K562 (cell line): ENCODE results near the gene MBNL2. TPM values are rescaled to one million over a fixed set of nuclear protein-coding genes. Genes with fewer than 3 reads are reported as not detected.

Experiments
- ATAC-seq: fragments of 200-7000 bp; cut with Tn5 transposase; 3 replicates; pipeline ENCODE4 v1.9.1; 2020; ENCODE audit warnings: moderate library complexity
- BruUV-seq: library from RNA; stranded (reverse); fragments of 400-500 nt; replicated peaks from 2 replicates; lab custom pipeline; 2021; lab: Mats Ljungman, UMichigan
- CTCF ChIA-PET: fragments of 300-600 bp; formaldehyde crosslinking; extraction: SDS; loops from one replicate; lab custom pipeline; 2021; ENCODE audit warnings: low intra/inter-chr PET ratio; lab: Yijun Ruan, JAX
- POLR2A ChIA-PET: fragments of 300-600, 350-650 bp; sonication (Branson Sonifier 250); formaldehyde crosslinking; extraction: SDS; loops from one replicate; lab custom pipeline; 2021; ENCODE audit warnings: antibody characterized with exemption, inconsistent platforms; lab: Yijun Ruan, JAX
- DNase-seq, 4 experiments: peaks; one replicate each; pipeline versions ENCODE4 v3.0.0 to v3.0.0-alpha.2; 2011 to 2018; ENCODE audit warnings: low spot score in 3 of 4, mixed read lengths in 3 of 4; ENCODE audit errors: extremely low read depth in 1 of 4
- FAIRE-seq: peaks from 2 replicates; lab custom pipeline; 2011; peaks lifted over from hg19 to GRCh38; lab: Jason Lieb, UNC
- H2AFZ ChIP-seq: 2 replicates; pipeline ENCODE4 v1.6.0; 2011; ENCODE audit warnings: low read depth, low read length, control low read depth, inconsistent platforms
- H3K27ac ChIP-seq: fragments of 200-600 bp; 3 replicates; pipeline ENCODE4 v1.8.0; 2011; ENCODE audit warnings: low read depth, mild to moderate bottlenecking, control low read depth, inconsistent platforms, low read length, moderate library complexity, mixed read lengths; ENCODE audit errors: extremely low read depth
- H3K27me3 ChIP-seq, 2 experiments: fragments of 300-600 bp in 1 of 2; 2 replicates in 1 of 2; 3 replicates in 1 of 2; pipeline versions ENCODE4 v1.6.0 to v1.8.0; 2011; ENCODE audit warnings: inconsistent platforms in 2 of 2, low read length in 2 of 2, mild to moderate bottlenecking in 1 of 2, mixed read lengths in 1 of 2, moderate library complexity in 1 of 2; ENCODE audit not compliant: control insufficient read depth in 2 of 2, insufficient read depth in 2 of 2
- H3K36me3 ChIP-seq: fragments of 300-600 bp; 3 replicates; pipeline ENCODE4 v1.8.0; 2011; ENCODE audit warnings: mild to moderate bottlenecking, low read length, inconsistent platforms; ENCODE audit not compliant: control insufficient read depth, insufficient read depth
- H3K4me1 ChIP-seq, 2 experiments: fragments of 200-600 bp in 1 of 2; replicated peaks in 1 of 2; 2 replicates in 1 of 2; 3 replicates in 1 of 2; pipeline versions ENCODE4 v1.5.1 to v1.8.0; 2011; ENCODE audit warnings: inconsistent platforms in 2 of 2, low read length in 2 of 2, mild to moderate bottlenecking in 1 of 2, mixed read lengths in 1 of 2, moderate library complexity in 1 of 2; ENCODE audit not compliant: control insufficient read depth in 2 of 2, insufficient read depth in 2 of 2
- H3K4me2 ChIP-seq: 2 replicates; pipeline ENCODE4 v1.6.1; 2011; ENCODE audit warnings: low read length, control low read depth, inconsistent platforms, mixed read lengths; ENCODE audit not compliant: insufficient read depth
- H3K4me3 ChIP-seq: fragments of 200-600 bp; sonication (generic), shearing (Covaris generic); 2 replicates; pipeline ENCODE4 v1.5.1; 2016; ENCODE audit warnings: control low read depth, inconsistent platforms
- H3K79me2 ChIP-seq: fragments of 200-600 bp; 3 replicates; pipeline ENCODE4 v1.8.0; 2011; ENCODE audit warnings: low read length, inconsistent platforms; ENCODE audit not compliant: control insufficient read depth, insufficient read depth
- H3K9ac ChIP-seq, 2 experiments: 2 replicates each; pipeline versions ENCODE4 v1.6.0 to v1.6.1; 2011; ENCODE audit warnings: low read depth in 2 of 2, low read length in 2 of 2, control low read depth in 1 of 2, inconsistent platforms in 1 of 2, mild to moderate bottlenecking in 1 of 2, mixed read lengths in 1 of 2; ENCODE audit not compliant: insufficient read depth in 1 of 2
- H3K9me1 ChIP-seq: one replicate; pipeline ENCODE4 v1.6.0; 2011; ENCODE audit warnings: inconsistent platforms, mild to moderate bottlenecking, low read length, moderate library complexity; ENCODE audit not compliant: control insufficient read depth, insufficient read depth
- H3K9me3 ChIP-seq: replicated peaks from 2 replicates; pipeline ENCODE4 v1.5.1; 2011; ENCODE audit warnings: low read depth, low read length, inconsistent platforms; ENCODE audit not compliant: control insufficient read depth, insufficient read depth
- H4K20me1 ChIP-seq: replicated peaks from 2 replicates; pipeline ENCODE4 v1.6.1; 2011; ENCODE audit warnings: low read length, inconsistent platforms, mixed read lengths; ENCODE audit not compliant: control insufficient read depth, insufficient read depth
- DIDO1 ChIP-seq: fragments of 450-650 bp; IDR thresholded peaks from 2 replicates; pipeline ENCODE4 v1.6.1; 2016; ENCODE audit warnings: low read depth, missing biosample characterization, missing genetic modification characterization
- DLX4 ChIP-seq: fragments of 250-450 bp; sonication (Bioruptor Pico); IDR thresholded peaks from 2 replicates; pipeline ENCODE4 v1.6.1; 2021; ENCODE audit warnings: mild to moderate bottlenecking
- FOSL1 ChIP-seq: fragments of 200-800 bp; sonication (Bioruptor generic); conservative IDR thresholded peaks from 2 replicates; pipeline ENCODE4 v1.6.1; 2016; ENCODE audit warnings: missing genetic modification characterization, missing compliant biosample characterization
- HNRNPK ChIP-seq: fragments of 200-400 bp; formaldehyde crosslinking; IDR thresholded peaks from one replicate; pipeline ENCODE4 v1.6.1; 2018; ENCODE audit warnings: mild to moderate bottlenecking, low read depth, low read length; ENCODE audit not compliant: poor library complexity, severe bottlenecking
- JUN ChIP-seq, 2 experiments: sonication (generic) in 1 of 2; formaldehyde crosslinking in 1 of 2; IDR thresholded peaks; 2 replicates each; pipeline versions ENCODE4 v1.6.1 to v1.8.0; 2012 to 2022; ENCODE audit warnings: borderline replicate concordance in 2 of 2, mild to moderate bottlenecking in 2 of 2, improper control_type of control experiment in 1 of 2, low read depth in 1 of 2, low read length in 1 of 2, missing genetic modification reagents in 1 of 2
- NFYB ChIP-seq: IDR thresholded peaks from 2 replicates; pipeline ENCODE4 v1.6.1; 2011; ENCODE audit warnings: mild to moderate bottlenecking, moderate library complexity; ENCODE audit not compliant: insufficient read length; ENCODE audit errors: extremely low read depth
- RUNX1 ChIP-seq: sonication (generic); IDR thresholded peaks from 2 replicates; pipeline ENCODE4 v1.6.1; 2016; ENCODE audit warnings: antibody characterized with exemption, low read depth
- SOX6 ChIP-seq: fragments of 450-650 bp; IDR thresholded peaks from 2 replicates; pipeline ENCODE4 v1.6.1; 2014; ENCODE audit warnings: mild to moderate bottlenecking
- TEAD1 ChIP-seq, 2 experiments: fragments of 450-650 bp in 1 of 2; sonication (generic) in 1 of 2; formaldehyde crosslinking; IDR thresholded peaks; 2 replicates each; pipeline versions ENCODE4 v1.4.0 to v1.8.0; 2020 to 2022; ENCODE audit warnings: mild to moderate bottlenecking in 2 of 2, missing genetic modification reagents in 1 of 2
- ZNF253 ChIP-seq: fragments of 250-450 bp; sonication (Bioruptor Pico); conservative IDR thresholded peaks from 2 replicates; pipeline ENCODE4 v1.6.1; 2021; ENCODE audit warnings: mild to moderate bottlenecking
- ZNF311 ChIP-seq: fragments of 250-450 bp; sonication (Bioruptor Pico); IDR thresholded peaks from 2 replicates; pipeline ENCODE4 v1.4.0; 2020; ENCODE audit warnings: mild to moderate bottlenecking, moderate library complexity
- WGBS: fragments of 100-300 bp; shearing (Covaris generic); methylation state at CpG from one replicate; pipeline ENCODE4 v1.1.6; 2016; ENCODE audit warnings: low coverage, mixed read lengths; ENCODE audit not compliant: insufficient coverage; ENCODE audit errors: missing lambda C conversion rate; 5-methylcytosine and 5-hydroxymethylcytosine counted together
- in situ Hi-C: fragments of 300-500 bp; cut with MboI; formaldehyde crosslinking; loops from 4 replicates; pipeline ENCODE4 v1.15.0; 2018; ENCODE audit warnings: inconsistent platforms, mixed read lengths
- intact Hi-C: fragments of 100-400 bp; cut with micrococcal nuclease; formaldehyde crosslinking; loops from 2 replicates; pipeline ENCODE4 v1.14.2; 2022
- polyA plus RNA-seq, 8 experiments: library from polyadenylated mRNA; depleted of rRNA in 4 of 8; stranded (reverse) in 5 of 8; unstranded in 3 of 8; fragments of >200 nt; fragmentation: Nextera tagmentation in 2 of 8; fragmentation: Illumina TruSeq in 1 of 8; extraction: Ambion mirVana in 2 of 8; extraction: Trizol in 1 of 8; gene quantifications; 2 replicates each; pipeline versions ENCODE4 v1.2.1 to v1.2.3, GENCODE V29; 2011 to 2014; ENCODE audit warnings: inconsistent platforms in 1 of 8, missing spikeins in 1 of 8
- total RNA-seq, 7 experiments: library from RNA; depleted of rRNA in 6 of 7; stranded (reverse); fragments of >200 nt in 6 of 7; fragmentation: Illumina TruSeq in 2 of 7; extraction: Trizol in 2 of 7; gene quantifications; 2 replicates each; pipeline versions ENCODE4 v1.2.1 to v1.2.3, GENCODE V29; 2011 to 2021; ENCODE audit warnings: low replicate concordance in 1 of 7
- TF ChIP-seq, protein P1 (sequence below), 2 experiments: IDR thresholded peaks; 2 replicates each; pipeline ENCODE4 v1.6.1; 2011; ENCODE audit warnings: borderline replicate concordance in 1 of 2, control low read depth in 1 of 2, low read depth in 1 of 2, low read length in 1 of 2, mild to moderate bottlenecking in 1 of 2, mixed read lengths in 1 of 2, moderate library complexity in 1 of 2; ENCODE audit not compliant: insufficient read depth in 1 of 2, insufficient read length in 1 of 2, poor library complexity in 1 of 2, severe bottlenecking in 1 of 2; ENCODE audit errors: extremely low read depth in 1 of 2

The MBNL2 gene
- total and polyA plus RNA-seq, 9 of the 15 experiments (the other 6 are each of a cell fraction or from before 2014, with no cell fraction given), result 7.0 to 24.8 (median 13.8) TPM

DNA sequence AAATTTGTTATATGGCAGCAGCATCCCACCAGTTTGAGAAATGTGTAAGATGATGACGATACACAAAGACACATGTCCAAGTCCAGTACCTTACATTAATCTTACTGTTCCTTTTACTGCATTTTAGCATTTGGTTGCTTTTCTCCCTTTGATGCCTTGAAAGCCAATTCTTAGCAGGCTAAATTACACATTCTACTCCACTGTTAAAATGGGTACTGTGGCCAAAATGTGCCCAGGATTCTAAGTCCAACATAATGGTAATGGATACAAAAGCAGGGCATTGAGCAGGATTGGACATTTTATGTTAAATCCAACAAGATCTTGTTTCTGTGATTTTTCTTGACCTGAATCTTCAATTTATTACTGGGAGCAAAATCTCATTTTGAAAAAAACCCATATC, 159.1 kb downstream of the MBNL2 start:
- Histone ChIP-seq H3K4me3 (no peak overlapping the region), H3K27ac (no peak overlapping the region), H3K9me3 (no peaks in the 10 kb centered on the region), H3K27me3 (no peaks in the 10 kb centered on the region), H2AFZ (no peak overlapping the region), H3K4me1 (no peaks in the 10 kb centered on the region), H3K4me2 (no peak overlapping the region), H4K20me1 (no peaks in the 10 kb centered on the region)
- no TSS peak for BruUV-seq
- ChIA-PET POLR2A (no interaction called here), CTCF (no interaction called here)
- in situ Hi-C loops (no loop called here), intact Hi-C loops (no loop called here)
- FAIRE-seq, result no peak
- DNase-seq, result no peak
- TF ChIP-seq RUNX1, result no peak
- TF ChIP-seq SOX6, result no peak
- no peak for TF ChIP-seq FOSL1 (tag)
- TF ChIP-seq HNRNPK, result no peak
- no peak for TF ChIP-seq NFYB
- TF ChIP-seq ZNF311 (CRISPR knock-in tag), result no peak
- TF ChIP-seq, protein P1, sequence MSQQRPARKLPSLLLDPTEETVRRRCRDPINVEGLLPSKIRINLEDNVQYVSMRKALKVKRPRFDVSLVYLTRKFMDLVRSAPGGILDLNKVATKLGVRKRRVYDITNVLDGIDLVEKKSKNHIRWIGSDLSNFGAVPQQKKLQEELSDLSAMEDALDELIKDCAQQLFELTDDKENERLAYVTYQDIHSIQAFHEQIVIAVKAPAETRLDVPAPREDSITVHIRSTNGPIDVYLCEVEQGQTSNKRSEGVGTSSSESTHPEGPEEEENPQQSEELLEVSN (IDR thresholded peaks at IDR 0.05; ENCODE audit: borderline replicate concordance in 1 of 2, extremely low read depth in 1 of 2, insufficient read depth in 1 of 2, insufficient read length in 1 of 2, low read depth in 1 of 2, low read length in 1 of 2, poor library complexity in 1 of 2, severe bottlenecking in 1 of 2), result no peak
- TF ChIP-seq JUN (IDR thresholded peaks at IDR 0.05; ENCODE audit: borderline replicate concordance, low read depth, low read length), result no peak
- no peak for TF ChIP-seq JUN (CRISPR knock-in tag; IDR thresholded peaks at IDR 0.05; ENCODE audit: borderline replicate concordance)
- no peak for TF ChIP-seq TEAD1 (CRISPR knock-in tag; IDR thresholded peaks at IDR 0.05)
- no peak for TF ChIP-seq DIDO1 (tag)
- TF ChIP-seq ZNF253, result no peak
- no peak for TF ChIP-seq DLX4 (CRISPR knock-in tag)
- TF ChIP-seq, all 486 proteins: peak for 0
- H3K79me2 ChIP-seq, result no peaks in the 10 kb centered on the region; the same call in 2 of the 3 replicates
- H3K9ac ChIP-seq, result no peak overlapping the region
- WGBS, result 92% methylated on average over 1 of the region's 1 CpG
- ATAC-seq, result no peak
- no peaks in the 10 kb centered on the region; the same call in 2 of the 3 replicates for H3K36me3 ChIP-seq
- no peaks in the 10 kb centered on the region for H3K9me1 ChIP-seq
